IMR-90 (cell line): Measurements from ENCODE around the gene ZNF555. TPM values are rescaled to one million over a fixed set of nuclear protein-coding genes. Genes with fewer than 3 reads are reported as not detected.

ENCODE experiments used
- ATAC-seq: fragments of 200-7000 bp; cut with Tn5 transposase; 2 replicates; pipeline ENCODE4 v1.9.1; 2020; ENCODE audit warnings: low read depth, mild to moderate bottlenecking, moderate library complexity
- BruUV-seq: library from RNA; stranded (reverse); fragments of 400-500 nt; replicated peaks from 2 replicates; lab custom pipeline; 2021; lab: Mats Ljungman, UMichigan
- CTCF ChIA-PET: fragments of 300-600 bp; formaldehyde crosslinking; extraction: SDS; loops from one replicate; lab custom pipeline; 2021; ENCODE audit warnings: antibody characterized with exemption; lab: Yijun Ruan, JAX
- POLR2A ChIA-PET: fragments of 300-600 bp; sonication (Branson Sonifier 250); formaldehyde crosslinking; loops from one replicate; lab custom pipeline; 2022; ENCODE audit warnings: antibody characterized with exemption; ENCODE audit not compliant: unreplicated experiment; lab: Charles Lee
- DNase-seq: peaks from one replicate; pipeline ENCODE4 v3.0.0; 2013
- H2AFZ ChIP-seq: replicated peaks from 2 replicates; pipeline ENCODE3; 2013; ENCODE audit warnings: low read length, mild to moderate bottlenecking; ENCODE audit not compliant: poor library complexity
- H2AK5ac ChIP-seq: 2 replicates; pipeline ENCODE4 v1.6.1; 2013; ENCODE audit warnings: low read depth, low read length, inconsistent platforms
- H2AK9ac ChIP-seq: replicated peaks from 2 replicates; pipeline ENCODE3; 2013; ENCODE audit warnings: mild to moderate bottlenecking, low read depth, low read length, moderate library complexity; ENCODE audit not compliant: poor library complexity
- H2BK120ac ChIP-seq: 2 replicates; pipeline ENCODE4 v1.6.1; 2013; ENCODE audit warnings: low read depth, low read length, inconsistent platforms
- H2BK15ac ChIP-seq: 3 replicates; pipeline ENCODE4 v1.6.1; 2013; ENCODE audit warnings: low read depth, low read length, inconsistent platforms
- H2BK20ac ChIP-seq: 2 replicates; pipeline ENCODE4 v1.6.1; 2013; ENCODE audit warnings: low read depth, mild to moderate bottlenecking, inconsistent platforms, low read length, moderate library complexity
- H2BK5ac ChIP-seq: 2 replicates; pipeline ENCODE4 v1.6.1; 2013; ENCODE audit warnings: mild to moderate bottlenecking, low read depth, low read length, inconsistent platforms; ENCODE audit not compliant: poor library complexity, severe bottlenecking
- H3K14ac ChIP-seq: replicated peaks from 2 replicates; pipeline ENCODE4 v1.6.1; 2013; ENCODE audit warnings: low read depth, low read length, inconsistent platforms
- H3K18ac ChIP-seq: 2 replicates; pipeline ENCODE4 v1.6.1; 2013; ENCODE audit warnings: low read depth, low read length, control low read depth
- H3K23ac ChIP-seq: 2 replicates; pipeline ENCODE4 v1.6.1; 2013; ENCODE audit warnings: low read depth, low read length, inconsistent platforms
- H3K27ac ChIP-seq: 2 replicates; pipeline ENCODE4 v1.5.1; 2013; ENCODE audit warnings: mild to moderate bottlenecking, control low read depth, low read length; ENCODE audit not compliant: insufficient read depth
- H3K27me3 ChIP-seq: 2 replicates; pipeline ENCODE4 v1.6.1; 2013; ENCODE audit warnings: low read length; ENCODE audit not compliant: control insufficient read depth, insufficient read depth
- H3K36me3 ChIP-seq: 2 replicates; pipeline ENCODE4 v1.6.1; 2013; ENCODE audit warnings: low read length, mixed read lengths; ENCODE audit not compliant: control insufficient read depth, insufficient read depth
- H3K4ac ChIP-seq: 2 replicates; pipeline ENCODE4 v1.6.1; 2013; ENCODE audit warnings: low read depth, low read length, inconsistent platforms
- H3K4me1 ChIP-seq: 2 replicates; pipeline ENCODE4 v1.6.1; 2013; ENCODE audit warnings: low read length, mixed read lengths; ENCODE audit not compliant: control insufficient read depth, insufficient read depth
- H3K4me2 ChIP-seq: 2 replicates; pipeline ENCODE4 v1.6.1; 2013; ENCODE audit warnings: low read depth, mild to moderate bottlenecking, control low read depth, low read length, moderate library complexity
- H3K4me3 ChIP-seq: 2 replicates; pipeline ENCODE4 v1.5.1; 2013; ENCODE audit warnings: low read depth, mild to moderate bottlenecking, control low read depth, low read length, moderate library complexity; ENCODE audit not compliant: insufficient read depth
- H3K56ac ChIP-seq: 2 replicates; pipeline ENCODE4 v1.6.1; 2013; ENCODE audit warnings: low read length, inconsistent platforms; ENCODE audit not compliant: insufficient read depth; ENCODE audit errors: extremely low read depth
- H3K79me1 ChIP-seq, 2 experiments: 2 replicates each; pipeline ENCODE4 v1.6.1; 2013; ENCODE audit warnings: low read length in 2 of 2, inconsistent platforms in 1 of 2, low read depth in 1 of 2
- H3K9ac ChIP-seq: 2 replicates; pipeline ENCODE4 v1.6.1; 2013; ENCODE audit warnings: low read depth, low read length, control low read depth
- H3K9me1 ChIP-seq: 2 replicates; pipeline ENCODE4 v1.6.1; 2013; ENCODE audit warnings: low read length, inconsistent platforms; ENCODE audit not compliant: insufficient read depth
- H3K9me3 ChIP-seq: 2 replicates; pipeline ENCODE4 v1.6.1; 2013; ENCODE audit warnings: low read length; ENCODE audit not compliant: control insufficient read depth, insufficient read depth
- H4K20me1 ChIP-seq: 2 replicates; pipeline ENCODE4 v1.6.1; 2013; ENCODE audit warnings: low read length, inconsistent platforms; ENCODE audit not compliant: insufficient read depth
- H4K5ac ChIP-seq: 2 replicates; pipeline ENCODE4 v1.6.1; 2013; ENCODE audit warnings: mild to moderate bottlenecking, low read depth, low read length, control low read depth
- H4K8ac ChIP-seq, 2 experiments: 2 replicates each; pipeline ENCODE4 v1.6.1; 2013; ENCODE audit warnings: low read depth in 2 of 2, low read length in 2 of 2, control low read depth in 1 of 2, inconsistent platforms in 1 of 2
- H4K91ac ChIP-seq: 2 replicates; pipeline ENCODE4 v1.6.1; 2013; ENCODE audit warnings: low read depth, low read length, inconsistent platforms; ENCODE audit not compliant: insufficient read depth
- CHD1 ChIP-seq: IDR thresholded peaks from 2 replicates; pipeline ENCODE4 v1.6.1; 2012; ENCODE audit warnings: low read depth, low read length, improper control_type of control experiment
- ELK1 ChIP-seq: fragments of 150-350 bp; IDR thresholded peaks from 2 replicates; pipeline ENCODE4 v1.6.1; 2016; ENCODE audit warnings: low read depth, mild to moderate bottlenecking, low read length, moderate library complexity, borderline replicate concordance
- FOS ChIP-seq: fragments of 150-350 bp; IDR thresholded peaks from 2 replicates; pipeline ENCODE4 v1.6.1; 2016; ENCODE audit warnings: low read depth, low read length
- MAFK ChIP-seq: IDR thresholded peaks from 2 replicates; pipeline ENCODE4 v1.6.1; 2012; ENCODE audit warnings: low read depth, low read length, improper control_type of control experiment
- MXI1 ChIP-seq: IDR thresholded peaks from 2 replicates; pipeline ENCODE4 v1.6.1; 2012; ENCODE audit warnings: low read depth, mild to moderate bottlenecking, low read length, moderate library complexity, borderline replicate concordance
- NFE2L2 ChIP-seq: fragments of 150-350 bp; IDR thresholded peaks from 2 replicates; pipeline ENCODE4 v1.6.1; 2016; ENCODE audit warnings: low read depth, mild to moderate bottlenecking, low read length
- RAD21 ChIP-seq: IDR thresholded peaks from 2 replicates; pipeline ENCODE4 v1.6.1; 2012; ENCODE audit warnings: low read length, improper control_type of control experiment
- RCOR1 ChIP-seq: IDR thresholded peaks from 2 replicates; pipeline ENCODE4 v1.6.1; 2012; ENCODE audit warnings: mild to moderate bottlenecking, low read length, improper control_type of control experiment; ENCODE audit not compliant: insufficient replicate concordance
- RFX5 ChIP-seq: IDR thresholded peaks from 2 replicates; pipeline ENCODE4 v1.8.0; 2012; ENCODE audit warnings: low read depth, mild to moderate bottlenecking, low read length, moderate library complexity
- SMC3 ChIP-seq: fragments of 150-350 bp; IDR thresholded peaks from 2 replicates; pipeline ENCODE4 v1.6.1; 2016; ENCODE audit warnings: low read depth, mild to moderate bottlenecking, antibody characterized with exemption, low read length, moderate library complexity
- USF2 ChIP-seq: fragments of 150-350 bp; IDR thresholded peaks from 2 replicates; pipeline ENCODE4 v1.6.1; 2017; ENCODE audit warnings: mild to moderate bottlenecking, antibody characterized with exemption, low read length, low read depth
- WGBS, 2 experiments: methylation state at CpG; one replicate each; pipeline versions ENCODE4 v1.1.5 to v1.1.7; 2013; ENCODE audit warnings: missing lambda C conversion rate in 2 of 2; ENCODE audit not compliant: insufficient read length in 1 of 2; ENCODE audit errors: extremely low coverage in 2 of 2; 5-methylcytosine and 5-hydroxymethylcytosine counted together
- dilution Hi-C: fragments of 300-500 bp; cut with HindIII; formaldehyde crosslinking; loops from one replicate; pipeline ENCODE4 v1.14.3; 2018; ENCODE audit warnings: low sequenced_read_pairs; ENCODE audit not compliant: unreplicated experiment
- in situ Hi-C: fragments of 300-500 bp; cut with MboI; formaldehyde crosslinking; loops from 3 replicates; pipeline ENCODE4 v1.14.3; 2019; ENCODE audit warnings: low sequenced_read_pairs, inconsistent platforms, mixed read lengths
- intact Hi-C: fragments of 100-400 bp; cut with micrococcal nuclease; formaldehyde crosslinking; loops from 2 replicates; pipeline ENCODE4 v1.10.0; 2022
- polyA plus RNA-seq, 3 experiments: library from polyadenylated mRNA; depleted of rRNA; stranded (reverse); fragments of >200 nt; gene quantifications; 2 replicates each; pipeline ENCODE4 v1.2.3, GENCODE V29; 2012; ENCODE audit warnings: low replicate concordance in 1 of 3
- total RNA-seq: library from RNA; depleted of rRNA; stranded (reverse); fragments of >200 nt; gene quantifications from 2 replicates; pipeline ENCODE4 v1.2.3, GENCODE V29; 2012

The ZNF555 gene
- total and polyA plus RNA-seq, 2 of the 4 experiments (the other 2 are of a cell fraction), result 2.8 to 9.7 TPM

- H3K4me2 ChIP-seq, result no peak overlapping the region
- no peaks in the 10 kb centered on the region for H3K36me3 ChIP-seq
- no peaks in the 10 kb centered on the region for H3K9me1 ChIP-seq
- no peak overlapping the region for H2BK5ac ChIP-seq
- no peak overlapping the region for H2AFZ ChIP-seq
- no peak overlapping the region for H2BK15ac ChIP-seq
- ATAC-seq (no peak), DNase-seq (no peak)
- ChIA-PET POLR2A (no interaction called here), CTCF (no interaction called here)
- H3K18ac ChIP-seq, result no peak overlapping the region
- no peaks in the 10 kb centered on the region for H3K27me3 ChIP-seq
- WGBS, 2 experiments, result 95% methylated on average over 9 of the region's 32 CpGs; no CpG with 5 or more reads in 1 of the 2 experiments
- no peak overlapping the region for H2AK5ac ChIP-seq
- no peak overlapping the region for H3K23ac ChIP-seq
- dilution Hi-C loops (no loop called here), in situ Hi-C loops (no loop called here), intact Hi-C loops (no loop called here)
- no peak overlapping the region for H4K5ac ChIP-seq
- H3K27ac ChIP-seq, result no peak overlapping the region
- H2BK20ac ChIP-seq, result no peak overlapping the region
- no peaks in the 10 kb centered on the region for H3K4me1 ChIP-seq
- H4K20me1 ChIP-seq, result no peaks in the 10 kb centered on the region
- no peaks in the 10 kb centered on the region for H3K79me1 ChIP-seq
- H4K8ac ChIP-seq, result no peak overlapping the region
- peaks cover 20% of the 10 kb centered on the region for H3K9me3 ChIP-seq
- no peak for TF ChIP-seq NFE2L2
- TF ChIP-seq CHD1, result no peak
- TF ChIP-seq RFX5, result no peak
- TF ChIP-seq ELK1, result no peak
- TF ChIP-seq FOS, result no peak
- TF ChIP-seq MAFK, result no peak
- TF ChIP-seq MXI1, result no peak
- no peak for TF ChIP-seq USF2
- no peak for TF ChIP-seq RCOR1
- TF ChIP-seq RAD21, result no peak
- TF ChIP-seq SMC3, result no peak
- H2BK120ac ChIP-seq, result no peak overlapping the region
- H3K56ac ChIP-seq, result no peak overlapping the region
- no peak overlapping the region for H4K91ac ChIP-seq
- BruUV-seq, result no TSS peak
- H3K9ac ChIP-seq, result no peak overlapping the region
- H3K14ac ChIP-seq, result no peak overlapping the region
- H2AK9ac ChIP-seq, result no peak overlapping the region
- no peak overlapping the region for H3K4ac ChIP-seq
- H3K4me3 ChIP-seq, result no peak overlapping the region
These were observed 36.4 kb downstream of the ZNF555 start for GRCh38 chr19:2877398-2878331.
